NT2/D1 (cell line): ENCODE data around the gene PRR36.

ENCODE experiments used
- SUZ12 ChIP-seq: IDR thresholded peaks from 2 replicates; pipeline ENCODE4 v1.6.1; 2011; ENCODE audit not compliant: insufficient read length, insufficient read depth; ENCODE audit errors: extremely low read depth
- YY1 ChIP-seq: IDR thresholded peaks from 2 replicates; pipeline ENCODE4 v1.6.1; 2011; ENCODE audit not compliant: insufficient read length, insufficient read depth

GRCh38 chr19:7863971-7864689 is 10.1 kb downstream of the PRR36 start:
- TF ChIP-seq SUZ12 (no peak), YY1 (no peak)
